ENCODE measurements around the gene WRAP73.

GRCh38 chr1:3662080-3662671 is 12.3 kb upstream of the WRAP73 start:
- TF ChIP-seq POLR2A (IDR thresholded peaks at IDR 0.05) = no peak
- TF ChIP-seq CTCF (IDR thresholded peaks at IDR 0.05) = no peak

Measured in adrenal gland (tissue), 5 donors.